ENCODE measurements around the gene AHR.

The AHR gene

DNA sequence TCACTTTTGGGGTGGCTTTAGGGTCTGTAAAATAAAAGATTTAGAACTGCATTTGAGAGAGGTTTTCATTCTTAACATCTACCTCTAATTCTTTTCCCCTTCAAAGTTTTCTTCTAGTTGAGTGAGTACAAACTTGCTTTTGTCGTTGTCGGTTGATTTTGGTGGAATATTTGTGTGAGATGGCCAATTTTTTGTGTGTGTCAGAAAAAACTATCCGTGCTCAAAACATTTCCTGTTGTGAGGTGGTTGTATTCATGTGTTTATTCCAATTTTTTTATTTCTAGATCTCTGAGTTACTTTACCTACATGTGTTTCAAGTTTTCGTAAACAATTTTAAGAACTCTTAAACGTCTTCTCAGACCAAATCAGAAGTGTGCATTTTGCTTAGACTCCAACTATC, 1.6 kb downstream of the AHR start:
- Histone ChIP-seq H3K27ac (ENCODE audit: low read length) (no peak overlapping the region), H3K4me2 (ENCODE audit: low read depth, low read length) (peak overlapping the region; percentile 53), H3K9me2 (replicated peaks; ENCODE audit: insufficient read depth, low read length) (no peaks in the 10 kb centered on the region), H3K9ac (ENCODE audit: low read length) (peak overlapping the region; percentile 75; the same call in 1 of the 2 replicates), H3K27me3 (replicated peaks; ENCODE audit: insufficient read depth, low read length) (no peaks in the 10 kb centered on the region), H2AFZ (ENCODE audit: low read length) (peak overlapping the region; percentile 93; the same call in 1 of the 2 replicates), H3K9me3 (replicated peaks; ENCODE audit: insufficient read depth, low read length) (no peaks in the 10 kb centered on the region), H4K20me1 (ENCODE audit: insufficient read depth, low read length) (no peaks in the 10 kb centered on the region), H3K36me3 (replicated peaks; ENCODE audit: insufficient read depth, low read length) (no peaks in the 10 kb centered on the region), H3K4me3 (ENCODE audit: low read length) (peak overlapping the region; percentile 89), H3F3A (ENCODE audit: insufficient read depth, low read length) (peaks cover 5% of the 10 kb centered on the region; the same call in 1 of the 2 replicates), H3K4me1 (ENCODE audit: low read length) (0 out of 2 replicates have a peak, but pooled peaks cover 5% of the 10 kb centered on the region), H3K79me2 (ENCODE audit: low read length) (peaks cover 39% of the 10 kb centered on the region)
- DNase-seq = no peak
- TF ChIP-seq EZH2 (optimal IDR thresholded peaks at IDR 0.05; ENCODE audit: low read depth, low read length) (no peak), EZH2phosphoT487 (IDR thresholded peaks at IDR 0.05; ENCODE audit: low read length) (no peak)
- TF ChIP-seq, protein P1, sequence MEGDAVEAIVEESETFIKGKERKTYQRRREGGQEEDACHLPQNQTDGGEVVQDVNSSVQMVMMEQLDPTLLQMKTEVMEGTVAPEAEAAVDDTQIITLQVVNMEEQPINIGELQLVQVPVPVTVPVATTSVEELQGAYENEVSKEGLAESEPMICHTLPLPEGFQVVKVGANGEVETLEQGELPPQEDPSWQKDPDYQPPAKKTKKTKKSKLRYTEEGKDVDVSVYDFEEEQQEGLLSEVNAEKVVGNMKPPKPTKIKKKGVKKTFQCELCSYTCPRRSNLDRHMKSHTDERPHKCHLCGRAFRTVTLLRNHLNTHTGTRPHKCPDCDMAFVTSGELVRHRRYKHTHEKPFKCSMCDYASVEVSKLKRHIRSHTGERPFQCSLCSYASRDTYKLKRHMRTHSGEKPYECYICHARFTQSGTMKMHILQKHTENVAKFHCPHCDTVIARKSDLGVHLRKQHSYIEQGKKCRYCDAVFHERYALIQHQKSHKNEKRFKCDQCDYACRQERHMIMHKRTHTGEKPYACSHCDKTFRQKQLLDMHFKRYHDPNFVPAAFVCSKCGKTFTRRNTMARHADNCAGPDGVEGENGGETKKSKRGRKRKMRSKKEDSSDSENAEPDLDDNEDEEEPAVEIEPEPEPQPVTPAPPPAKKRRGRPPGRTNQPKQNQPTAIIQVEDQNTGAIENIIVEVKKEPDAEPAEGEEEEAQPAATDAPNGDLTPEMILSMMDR (IDR thresholded peaks at IDR 0.05; ENCODE audit: low read length) = no peak

GRCh38 chr7:17300437-17300836, 2.0 kb downstream of the AHR start:
- H3K9ac ChIP-seq (ENCODE audit: low read length) = no peak overlapping the region; the same call in 1 of the 2 replicates
- H3K4me2 ChIP-seq (ENCODE audit: low read depth, low read length) = peak overlapping the region; percentile 53
- H4K20me1 ChIP-seq (ENCODE audit: insufficient read depth, low read length) = no peaks in the 10 kb centered on the region
- H3K27me3 ChIP-seq (replicated peaks; ENCODE audit: insufficient read depth, low read length) = no peaks in the 10 kb centered on the region
- H3K36me3 ChIP-seq (replicated peaks; ENCODE audit: insufficient read depth, low read length) = no peaks in the 10 kb centered on the region
- peaks cover 5% of the 10 kb centered on the region; the same call in 1 of the 2 replicates for H3F3A ChIP-seq (ENCODE audit: insufficient read depth, low read length)
- no peak overlapping the region for H2AFZ ChIP-seq (ENCODE audit: low read length)
- H3K4me3 ChIP-seq (ENCODE audit: low read length) = peak overlapping the region; percentile 89
- no peak overlapping the region for H3K27ac ChIP-seq (ENCODE audit: low read length)
- no peak for DNase-seq
- peaks cover 43% of the 10 kb centered on the region for H3K79me2 ChIP-seq (ENCODE audit: low read length)
- no peaks in the 10 kb centered on the region for H3K9me3 ChIP-seq (replicated peaks; ENCODE audit: insufficient read depth, low read length)
- H3K4me1 ChIP-seq (ENCODE audit: low read length) = 0 out of 2 replicates have a peak, but pooled peaks cover 5% of the 10 kb centered on the region
- no peaks in the 10 kb centered on the region for H3K9me2 ChIP-seq (replicated peaks; ENCODE audit: insufficient read depth, low read length)
- TF ChIP-seq EZH2phosphoT487 (IDR thresholded peaks at IDR 0.05; ENCODE audit: low read length) = no peak
- TF ChIP-seq, protein P1 (IDR thresholded peaks at IDR 0.05; ENCODE audit: low read length) = no peak
- TF ChIP-seq EZH2 (optimal IDR thresholded peaks at IDR 0.05; ENCODE audit: low read depth, low read length) = no peak

- Histone ChIP-seq H3K27ac (ENCODE audit: low read length) (no peak overlapping the region), H4K20me1 (ENCODE audit: insufficient read depth, low read length) (no peaks in the 10 kb centered on the region), H3F3A (ENCODE audit: insufficient read depth, low read length) (peaks cover 5% of the 10 kb centered on the region; the same call in 1 of the 2 replicates), H3K9me3 (replicated peaks; ENCODE audit: insufficient read depth, low read length) (no peaks in the 10 kb centered on the region), H3K79me2 (ENCODE audit: low read length) (peaks cover 49% of the 10 kb centered on the region), H3K36me3 (replicated peaks; ENCODE audit: insufficient read depth, low read length) (no peaks in the 10 kb centered on the region), H3K9ac (ENCODE audit: low read length) (no peak overlapping the region), H3K27me3 (replicated peaks; ENCODE audit: insufficient read depth, low read length) (no peaks in the 10 kb centered on the region), H3K9me2 (replicated peaks; ENCODE audit: insufficient read depth, low read length) (no peaks in the 10 kb centered on the region), H2AFZ (ENCODE audit: low read length) (no peak overlapping the region), H3K4me2 (ENCODE audit: low read depth, low read length) (0 out of 2 replicates have a peak overlapping the region, but pooled peaks have one; percentile 22), H3K4me1 (ENCODE audit: low read length) (0 out of 2 replicates have a peak, but pooled peaks cover 5% of the 10 kb centered on the region), H3K4me3 (ENCODE audit: low read length) (no peak overlapping the region)
- peak; percentile 43 for DNase-seq
- TF ChIP-seq, protein P1 (IDR thresholded peaks at IDR 0.05; ENCODE audit: low read length) = peak; percentile 49
- TF ChIP-seq EZH2phosphoT487 (IDR thresholded peaks at IDR 0.05; ENCODE audit: low read length) (no peak), EZH2 (optimal IDR thresholded peaks at IDR 0.05; ENCODE audit: low read depth, low read length) (no peak)
These were observed 3.3 kb downstream of the AHR start for GRCh38 chr7:17301471-17302456.

Data from MM.1S (cell line).